Neural progenitor cell (in vitro differentiated cells): ENCODE measurements around the gene CLDN9. TPM values are rescaled to one million over a fixed set of nuclear protein-coding genes. Genes with fewer than 3 reads are reported as not detected.

ENCODE experiments used
- DNase-seq: peaks from one replicate; pipeline ENCODE4 v3.0.0-alpha.2; 2016; ENCODE audit warnings: low spot score
- H2AFZ ChIP-seq: fragments of 200-600 bp; sonication (generic); replicated peaks from 2 replicates; pipeline ENCODE4 v1.6.1; 2016; ENCODE audit warnings: antibody characterized with exemption
- H3F3A ChIP-seq: fragments of 200-600 bp; sonication (generic); 2 replicates; pipeline ENCODE4 v1.6.1; 2016; ENCODE audit warnings: antibody characterized with exemption, low read depth
- H3K27ac ChIP-seq: fragments of 200-600 bp; sonication (generic); 2 replicates; pipeline ENCODE4 v1.5.1; 2016; ENCODE audit warnings: mild to moderate bottlenecking
- H3K27me3 ChIP-seq: fragments of 200-600 bp; sonication (generic); 2 replicates; pipeline ENCODE4 v1.6.1; 2016; ENCODE audit warnings: mild to moderate bottlenecking, moderate library complexity
- H3K36me3 ChIP-seq: fragments of 200-600 bp; sonication (generic); 2 replicates; pipeline ENCODE4 v1.5.1; 2016
- H3K4me1 ChIP-seq: fragments of 200-600 bp; sonication (generic); 2 replicates; pipeline ENCODE4 v1.6.1; 2016; ENCODE audit warnings: mixed run types
- H3K4me2 ChIP-seq: fragments of 200-600 bp; sonication (generic); 2 replicates; pipeline ENCODE4 v1.6.1; 2016
- H3K4me3 ChIP-seq: fragments of 200-600 bp; sonication (generic); 2 replicates; pipeline ENCODE4 v1.5.1; 2016
- H3K79me2 ChIP-seq: fragments of 200-600 bp; sonication (generic); 2 replicates; pipeline ENCODE4 v1.6.1; 2016; ENCODE audit warnings: low read depth
- H3K9ac ChIP-seq: fragments of 200-600 bp; sonication (generic); 2 replicates; pipeline ENCODE4 v1.6.1; 2016
- H3K9me3 ChIP-seq: fragments of 200-600 bp; sonication (generic); 2 replicates; pipeline ENCODE4 v1.5.1; 2016; ENCODE audit warnings: low read depth
- H4K20me1 ChIP-seq: fragments of 200-600 bp; sonication (generic); 2 replicates; pipeline ENCODE4 v1.6.1; 2016; ENCODE audit warnings: low read depth
- H3K27ac Mint-ChIP-seq: 3 replicates; pipeline ENCODE4 v1.8.0; 2021; ENCODE audit warnings: mixed read lengths
- H3K27me3 Mint-ChIP-seq: 2 replicates; pipeline ENCODE4 v1.8.0; 2022; ENCODE audit warnings: low read depth, mild to moderate bottlenecking, inconsistent platforms, moderate library complexity, mixed read lengths; ENCODE audit not compliant: insufficient read depth
- H3K36me3 Mint-ChIP-seq: 3 replicates; pipeline ENCODE4 v1.8.0; 2021; ENCODE audit warnings: mixed read lengths
- H3K4me1 Mint-ChIP-seq: 3 replicates; pipeline ENCODE4 v1.8.0; 2021; ENCODE audit warnings: mixed read lengths
- H3K4me3 Mint-ChIP-seq: 3 replicates; pipeline ENCODE4 v1.8.0; 2021; ENCODE audit warnings: mild to moderate bottlenecking, moderate library complexity, mixed read lengths
- H3K9me3 Mint-ChIP-seq: 3 replicates; pipeline ENCODE4 v1.8.0; 2020; ENCODE audit warnings: mixed read lengths
- CTCF ChIP-seq: fragments of 200-600 bp; sonication (generic); IDR thresholded peaks from 2 replicates; pipeline ENCODE4 v1.5.1; 2017; ENCODE audit warnings: antibody characterized with exemption, mild to moderate bottlenecking
- EZH2 ChIP-seq: fragments of 200-600 bp; sonication (generic); IDR thresholded peaks from 2 replicates; pipeline ENCODE4 v1.6.1; 2017; ENCODE audit warnings: antibody characterized with exemption, mild to moderate bottlenecking, moderate library complexity
- EZH2phosphoT487 ChIP-seq: fragments of 200-600 bp; sonication (generic); IDR thresholded peaks from 2 replicates; pipeline ENCODE4 v1.6.1; 2017; ENCODE audit warnings: antibody characterized with exemption
- total RNA-seq: library from RNA; depleted of rRNA; stranded (reverse); fragments of >200 nt; gene quantifications from 2 replicates; pipeline ENCODE4 v1.2.3, GENCODE V29; 2015; ENCODE audit warnings: low replicate concordance

Gene CLDN9
- total RNA-seq, 1 donor from 2014 or later: not detected

GRCh38 chr16:3023415-3023668 is 10.6 kb downstream of the CLDN9 start:
- Histone ChIP-seq H3K79me2 (peaks cover 10% of the 10 kb centered on the region), H3K4me3 (peak overlapping the region; percentile 75), H4K20me1 (peaks cover 52% of the 10 kb centered on the region), H3K36me3 (no peaks in the 10 kb centered on the region), H3K27ac (no peak overlapping the region), H3K27me3 (peaks cover 17% of the 10 kb centered on the region), H3F3A (peaks cover 58% of the 10 kb centered on the region), H3K9ac (no peak overlapping the region), H2AFZ (no peak overlapping the region), H3K4me1 (peaks cover 19% of the 10 kb centered on the region), H3K9me3 (no peaks in the 10 kb centered on the region), H3K4me2 (peak overlapping the region; percentile 84)
- TF ChIP-seq CTCF (no peak), EZH2phosphoT487 (no peak), EZH2 (no peak)
- Mint-ChIP-seq H3K9me3 (no peaks in the 10 kb centered on the region), H3K27ac (no peak overlapping the region), H3K4me1 (peaks cover 47% of the 10 kb centered on the region), H3K27me3 (peaks cover 34% of the 10 kb centered on the region), H3K4me3 (peak overlapping the region; percentile 93), H3K36me3 (peaks cover 6% of the 10 kb centered on the region)
- DNase-seq: no peak

GRCh38 chr16:3023669-3024478 is 11.2 kb downstream of the CLDN9 start, which contains the start of the genes HCFC1R1 and THOC6:
Gene HCFC1R1 (minus strand): TSS chr16:3023942. CDS start chr16:3023941, 1 bp downstream.
Gene THOC6 (plus strand): TSS chr16:3024035. CDS start chr16:3024327, 292 bp downstream.
- no peaks in the 10 kb centered on the region for H3K36me3 ChIP-seq
- no peak within 1 kb of the TSS for H3K9ac ChIP-seq
- peak within 1 kb of the TSS; percentile 75 for H3K4me3 ChIP-seq
- H3K79me2 ChIP-seq: peaks cover 10% of the 10 kb centered on the region
- H3K4me2 ChIP-seq: peak within 1 kb of the TSS; percentile 84
- peaks cover 56% of the 10 kb centered on the region for H4K20me1 ChIP-seq
- Mint-ChIP-seq H3K36me3 (peaks cover 6% of the 10 kb centered on the region), H3K9me3 (no peaks in the 10 kb centered on the region), H3K27me3 (peaks cover 30% of the 10 kb centered on the region), H3K27ac (peak within 1 kb of the TSS; percentile 82), H3K4me3 (peak within 1 kb of the TSS; percentile 93), H3K4me1 (peaks cover 42% of the 10 kb centered on the region)
- peaks cover 20% of the 10 kb centered on the region for H3K27me3 ChIP-seq
- peaks cover 52% of the 10 kb centered on the region for H3F3A ChIP-seq
- H2AFZ ChIP-seq: peak within 1 kb of the TSS; percentile 82
- DNase-seq: peak; percentile 99
- peaks cover 19% of the 10 kb centered on the region for H3K4me1 ChIP-seq
- no peak for TF ChIP-seq EZH2phosphoT487
- TF ChIP-seq EZH2: no peak
- no peak for TF ChIP-seq CTCF
- H3K9me3 ChIP-seq: no peaks in the 10 kb centered on the region
- no peak within 1 kb of the TSS for H3K27ac ChIP-seq

GRCh38 chr16:3025032-3026002 is 12.6 kb downstream of the CLDN9 start:
- Histone ChIP-seq H3K4me1 (peaks cover 19% of the 10 kb centered on the region), H3K27ac (no peak overlapping the region), H3K27me3 (peaks cover 19% of the 10 kb centered on the region), H3K36me3 (no peaks in the 10 kb centered on the region), H3K9ac (no peak overlapping the region), H3F3A (peaks cover 41% of the 10 kb centered on the region), H3K4me2 (no peak overlapping the region), H2AFZ (no peak overlapping the region), H4K20me1 (peaks cover 58% of the 10 kb centered on the region), H3K9me3 (no peaks in the 10 kb centered on the region), H3K4me3 (no peak overlapping the region), H3K79me2 (peaks cover 10% of the 10 kb centered on the region)
- Mint-ChIP-seq H3K4me1 (peaks cover 42% of the 10 kb centered on the region), H3K27me3 (peaks cover 22% of the 10 kb centered on the region), H3K36me3 (peaks cover 9% of the 10 kb centered on the region), H3K9me3 (no peaks in the 10 kb centered on the region), H3K4me3 (peak overlapping the region; percentile 58), H3K27ac (no peak overlapping the region)
- TF ChIP-seq CTCF: no peak
- no peak for TF ChIP-seq EZH2
- no peak for TF ChIP-seq EZH2phosphoT487
- DNase-seq: no peak
